PFSK-1 (cell line): ENCODE data around the gene EVL.

Experiments
- FOXP2 ChIP-seq: optimal IDR thresholded peaks from 2 replicates; pipeline ENCODE3; 2011; ENCODE audit warnings: borderline replicate concordance, control low read depth, inconsistent platforms; ENCODE audit not compliant: insufficient read depth; ENCODE audit errors: extremely low read length, extremely low read depth
- POLR2AphosphoS5 ChIP-seq: IDR thresholded peaks from 2 replicates; pipeline ENCODE4 v1.6.1; 2012; ENCODE audit warnings: low read depth, mild to moderate bottlenecking, control low read depth, low read length, moderate library complexity
- REST ChIP-seq, 2 experiments: IDR thresholded peaks; 2 replicates each; pipeline versions ENCODE4 v1.6.1 to v1.8.0; 2011 to 2012; ENCODE audit warnings: low read depth in 2 of 2, low read length in 2 of 2, control low read depth in 1 of 2, inconsistent platforms in 1 of 2, mild to moderate bottlenecking in 1 of 2, moderate library complexity in 1 of 2; ENCODE audit not compliant: insufficient read depth in 1 of 2
- SIN3A ChIP-seq: IDR thresholded peaks from 2 replicates; pipeline ENCODE4 v1.6.1; 2012; ENCODE audit warnings: mild to moderate bottlenecking, low read length, moderate library complexity, borderline replicate concordance; ENCODE audit not compliant: insufficient read depth
- TAF1 ChIP-seq: IDR thresholded peaks from 2 replicates; pipeline ENCODE4 v1.6.1; 2012; ENCODE audit warnings: low read length, control low read depth, borderline replicate concordance; ENCODE audit not compliant: insufficient read depth

Gene EVL

DNA sequence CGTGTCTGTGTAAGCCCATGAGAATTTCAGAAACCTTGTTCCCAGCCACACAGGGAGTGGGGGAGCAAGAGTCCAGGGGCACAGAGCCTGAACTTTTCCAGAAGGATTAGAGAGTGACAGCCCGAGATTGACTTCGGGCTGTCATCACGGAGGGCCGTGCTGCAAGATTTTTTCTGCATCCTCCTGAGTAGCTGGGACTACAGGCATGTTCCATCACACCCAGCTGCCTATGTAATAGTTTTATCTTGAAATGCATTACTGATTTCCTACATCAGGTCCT is 14.4 kb downstream of the EVL start:
- TF ChIP-seq REST (IDR thresholded peaks at IDR 0.05; ENCODE audit: insufficient read depth in 1 of 2, low read depth in 2 of 2, low read length in 2 of 2) (no peak), FOXP2 (no peak), SIN3A (no peak), POLR2AphosphoS5 (no peak), TAF1 (no peak)

- no peak for TF ChIP-seq TAF1
- no peak for TF ChIP-seq SIN3A
- no peak for TF ChIP-seq FOXP2
- TF ChIP-seq POLR2AphosphoS5, result no peak
- no peak for TF ChIP-seq REST (IDR thresholded peaks at IDR 0.05; ENCODE audit: insufficient read depth in 1 of 2, low read depth in 2 of 2, low read length in 2 of 2)
These were observed 15.0 kb downstream of the EVL start for GRCh38 chr14:100080206-100080605.

- TF ChIP-seq TAF1, result no peak
- no peak for TF ChIP-seq REST (IDR thresholded peaks at IDR 0.05; ENCODE audit: insufficient read depth in 1 of 2, low read depth in 2 of 2, low read length in 2 of 2)
- TF ChIP-seq POLR2AphosphoS5, result no peak
- no peak for TF ChIP-seq SIN3A
- no peak for TF ChIP-seq FOXP2
These were observed 16.9 kb downstream of the EVL start for GRCh38 chr14:100081997-100082625.

DNA sequence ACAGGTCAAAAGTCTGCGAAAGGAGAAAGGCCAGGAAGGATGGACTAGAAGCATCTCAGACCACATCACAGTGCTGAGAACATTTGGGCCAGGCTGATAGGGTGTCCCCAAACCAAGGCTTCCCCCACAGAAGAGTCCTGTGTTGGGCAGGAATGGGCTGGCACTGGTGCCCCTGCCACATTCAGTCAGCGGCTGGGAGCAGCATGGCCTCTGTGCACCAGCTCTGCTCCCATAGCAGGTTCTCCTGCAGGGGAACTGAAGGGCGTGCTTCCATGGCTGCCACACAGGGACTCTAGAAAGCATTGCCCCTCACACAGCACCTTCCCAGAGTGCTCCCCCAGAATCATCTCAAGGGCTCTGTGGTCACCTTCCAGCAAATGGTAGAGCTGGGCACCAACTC is 17.5 kb downstream of the EVL start:
- TF ChIP-seq POLR2AphosphoS5, result no peak
- no peak for TF ChIP-seq TAF1
- TF ChIP-seq SIN3A, result no peak
- no peak for TF ChIP-seq FOXP2
- TF ChIP-seq REST (IDR thresholded peaks at IDR 0.05; ENCODE audit: insufficient read depth in 1 of 2, low read depth in 2 of 2, low read length in 2 of 2), result no peak

GRCh38 chr14:100083706-100084105 is 18.5 kb downstream of the EVL start:
- TF ChIP-seq FOXP2 (no peak), SIN3A (no peak), TAF1 (no peak), POLR2AphosphoS5 (no peak), REST (IDR thresholded peaks at IDR 0.05; ENCODE audit: insufficient read depth in 1 of 2, low read depth in 2 of 2, low read length in 2 of 2) (no peak)
